Peyer's patch (tissue), 4 donors: ENCODE results near the gene ATP10A.

Source experiments
- CTCF ChIP-seq, 6 experiments: fragments of 450-650 bp in 4 of 6; fragments of 200-600 bp in 2 of 6; sonication (generic) in 1 of 6; IDR thresholded peaks; one replicate each; pipeline ENCODE4 v1.5.1; 2017 to 2019; ENCODE audit warnings: antibody characterized with exemption in 6 of 6, mild to moderate bottlenecking in 3 of 6, moderate library complexity in 1 of 6
- POLR2A ChIP-seq, 2 donors: fragments of 450-650 bp; IDR thresholded peaks; one replicate each; pipeline ENCODE4 v1.5.1; 2017; ENCODE audit warnings: antibody characterized with exemption in 2 of 2, mild to moderate bottlenecking in 2 of 2, moderate library complexity in 2 of 2

GRCh38 chr15:25901811-25902605 lies 38.9 kb upstream of the ATP10A start:
- TF ChIP-seq CTCF (IDR thresholded peaks at IDR 0.05) (no peak), POLR2A (IDR thresholded peaks at IDR 0.05) (no peak)
